Retinal pigment epithelial cell (primary cell): ENCODE data around the gene GTF2E1.
"Not testable (repeated sequence)": the region's sequence is repeated elsewhere in the genome, so short reads cannot be mapped to it uniquely, and the experiment has no call there.

ENCODE experiments used
- DNase-seq: peaks from one replicate; pipeline ENCODE4 v3.0.0-alpha.2; 2010; ENCODE audit warnings: low read depth
- H3K4me3 ChIP-seq: 2 replicates; pipeline ENCODE4 v1.5.1; 2011; ENCODE audit warnings: mild to moderate bottlenecking, low read length, control low read depth, moderate library complexity
- CTCF ChIP-seq: conservative IDR thresholded peaks from 2 replicates; pipeline ENCODE4 v1.5.1; 2011; ENCODE audit warnings: low read depth, low read length, control low read depth, inconsistent platforms

GTF2E1 gene

GRCh38 chr3:120710369-120710768, 32.2 kb upstream of the GTF2E1 start:
- H3K4me3 ChIP-seq: no peak overlapping the region
- TF ChIP-seq CTCF: no peak

GRCh38 chr3:120713262-120713661, 29.3 kb upstream of the GTF2E1 start:
- no peak overlapping the region for H3K4me3 ChIP-seq
- TF ChIP-seq CTCF: no peak
- no peak for DNase-seq

More at GRCh38 chr3:120710369-120710768, 32.2 kb upstream of the GTF2E1 start:
- DNase-seq: no peak

GRCh38 chr3:120719167-120719834, 23.2 kb upstream of the GTF2E1 start:
- H3K4me3 ChIP-seq: peak overlapping the region; percentile 20
- not testable (repeated sequence) for DNase-seq

GRCh38 chr3:120726791-120727190, 15.8 kb upstream of the GTF2E1 start:
- no peak for DNase-seq
- H3K4me3 ChIP-seq: no peak overlapping the region
- TF ChIP-seq CTCF: no peak

GRCh38 chr3:120730576-120731542, 11.7 kb upstream of the GTF2E1 start:
- no peak for TF ChIP-seq CTCF
- no peak for DNase-seq
- no peak overlapping the region for H3K4me3 ChIP-seq

GRCh38 chr3:120738006-120738405, 4.5 kb upstream of the GTF2E1 start:
- not testable (repeated sequence) for H3K4me3 ChIP-seq, DNase-seq

GRCh38 chr3:120741320-120741719, 1.2 kb upstream of the GTF2E1 start:
- DNase-seq: no peak
- peak overlapping the region; percentile 99 for H3K4me3 ChIP-seq
- TF ChIP-seq CTCF: no peak

- TF ChIP-seq CTCF: no peak
- DNase-seq: no peak
- peak overlapping the region; percentile 99 for H3K4me3 ChIP-seq
Measured at GRCh38 chr3:120741837-120742197, 727 bp upstream of the GTF2E1 start.
